OCI-LY1 (cell line): ENCODE data around the gene MAGI1.

Source experiments
- H2AFZ ChIP-seq: fragments of 200-600 bp; sonication (generic), shearing (Covaris generic); 2 replicates; pipeline ENCODE4 v1.6.0; 2014; ENCODE audit warnings: antibody characterized with exemption, mild to moderate bottlenecking, low read length
- H3F3A ChIP-seq: fragments of 200-600 bp; sonication (generic), shearing (Covaris generic); 2 replicates; pipeline ENCODE4 v1.6.0; 2014; ENCODE audit warnings: mild to moderate bottlenecking, antibody characterized with exemption, low read length, moderate library complexity; ENCODE audit not compliant: insufficient read depth
- H3K27ac ChIP-seq: fragments of 200-600 bp; sonication (generic); 2 replicates; pipeline ENCODE4 v1.5.1; 2014; ENCODE audit warnings: low read length, mixed run types, mild to moderate bottlenecking, low read depth; ENCODE audit not compliant: poor library complexity, severe bottlenecking
- H3K27me3 ChIP-seq: fragments of 200-600 bp; sonication (generic); 2 replicates; pipeline ENCODE4 v1.6.0; 2014; ENCODE audit warnings: antibody characterized with exemption, mild to moderate bottlenecking, low read length, moderate library complexity; ENCODE audit not compliant: insufficient read depth
- H3K36me3 ChIP-seq: fragments of 200-600 bp; sonication (generic); 2 replicates; pipeline ENCODE4 v1.6.1; 2014; ENCODE audit warnings: mild to moderate bottlenecking, antibody characterized with exemption, low read length, moderate library complexity, mixed read lengths; ENCODE audit not compliant: insufficient read depth
- H3K4me1 ChIP-seq: fragments of 200-600 bp; sonication (generic); 2 replicates; pipeline ENCODE4 v1.5.1; 2014; ENCODE audit warnings: mild to moderate bottlenecking, low read length, moderate library complexity; ENCODE audit not compliant: insufficient read depth, severe bottlenecking
- H3K4me2 ChIP-seq: fragments of 200-600 bp; sonication (generic), shearing (Covaris generic); 2 replicates; pipeline ENCODE4 v1.6.1; 2014; ENCODE audit warnings: low read length
- H3K4me3 ChIP-seq: fragments of 200-600 bp; sonication (generic); 2 replicates; pipeline ENCODE4 v1.5.1; 2014; ENCODE audit warnings: low read length, low read depth, mild to moderate bottlenecking, mixed read lengths; ENCODE audit not compliant: poor library complexity, severe bottlenecking
- H3K79me2 ChIP-seq: fragments of 200-600 bp; shearing (Covaris generic); 2 replicates; pipeline ENCODE4 v1.6.1; 2016; ENCODE audit warnings: mixed run types, low read length, mixed read lengths; ENCODE audit not compliant: insufficient read depth
- H3K9ac ChIP-seq: fragments of 200-600 bp; sonication (generic), shearing (Covaris generic); 2 replicates; pipeline ENCODE4 v1.6.1; 2014; ENCODE audit warnings: mild to moderate bottlenecking, low read length, mixed read lengths
- H3K9me2 ChIP-seq: fragments of 200-600 bp; sonication (generic), shearing (Covaris generic); 2 replicates; pipeline ENCODE4 v1.6.1; 2014; ENCODE audit warnings: low read depth, mild to moderate bottlenecking, low read length, mixed read lengths
- H3K9me3 ChIP-seq: fragments of 200-600 bp; shearing (Covaris generic); 2 replicates; pipeline ENCODE4 v1.6.1; 2014; ENCODE audit warnings: low read length, mixed read lengths
- H4K20me1 ChIP-seq: fragments of 200-600 bp; sonication (generic), shearing (Covaris generic); 2 replicates; pipeline ENCODE4 v1.6.0; 2016; ENCODE audit warnings: mild to moderate bottlenecking, low read length; ENCODE audit not compliant: insufficient read depth
- EZH2 ChIP-seq: fragments of 200-600 bp; sonication (generic), shearing (Covaris generic); IDR thresholded peaks from 2 replicates; pipeline ENCODE4 v1.8.0; 2017; ENCODE audit warnings: borderline replicate concordance, mixed run types, mild to moderate bottlenecking, antibody characterized with exemption, low read length, moderate library complexity, mixed read lengths
- TF ChIP-seq, protein P1 (sequence below): fragments of 200-600 bp; sonication (generic), shearing (Covaris generic); IDR thresholded peaks from 2 replicates; pipeline ENCODE4 v1.5.1; 2017; ENCODE audit warnings: mild to moderate bottlenecking, antibody characterized with exemption, low read length, moderate library complexity, mixed read lengths

The MAGI1 gene

DNA sequence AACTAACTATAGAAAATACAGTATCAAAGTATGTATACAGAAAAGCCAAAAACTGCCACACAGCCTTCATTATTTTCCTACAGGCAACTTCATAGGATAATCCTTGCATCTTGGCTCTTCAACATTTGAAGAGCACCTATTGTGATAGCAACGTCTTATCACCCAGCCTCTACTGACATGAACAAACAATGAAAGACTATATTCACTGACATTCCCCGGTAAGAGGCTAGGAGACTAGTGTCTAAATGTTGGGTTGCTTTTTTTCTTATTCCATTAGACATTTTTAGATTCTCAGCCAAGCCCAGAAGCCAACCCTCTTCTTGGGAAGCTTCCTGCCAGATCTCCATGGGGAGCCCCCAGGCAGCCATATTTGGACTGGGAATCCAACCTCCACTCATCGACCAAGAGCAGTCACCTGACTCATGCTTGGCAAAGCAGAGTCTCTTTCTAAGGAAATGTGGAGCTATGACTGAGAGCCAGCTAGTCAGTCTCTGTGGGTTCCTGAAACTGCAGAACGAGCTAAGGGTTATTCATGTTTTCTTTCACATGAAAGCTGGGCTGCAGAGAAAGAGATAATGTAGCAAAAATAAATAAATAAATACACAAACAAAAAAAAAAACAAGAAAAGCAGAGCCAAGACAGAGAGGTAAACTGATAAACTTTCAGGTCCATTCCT lies 227.5 kb downstream of the MAGI1 start:
- Histone ChIP-seq H3K27ac (no peak overlapping the region), H3K9me2 (no peaks in the 10 kb centered on the region), H3K27me3 (no peaks in the 10 kb centered on the region), H3K36me3 (no peaks in the 10 kb centered on the region), H3K79me2 (no peaks in the 10 kb centered on the region), H3K4me2 (no peak overlapping the region), H3K9me3 (no peaks in the 10 kb centered on the region), H3K4me3 (no peak overlapping the region), H3F3A (no peaks in the 10 kb centered on the region), H4K20me1 (no peaks in the 10 kb centered on the region), H3K9ac (no peak overlapping the region), H3K4me1 (no peaks in the 10 kb centered on the region), H2AFZ (no peak overlapping the region)
- no peak for TF ChIP-seq EZH2
- TF ChIP-seq, protein P1, sequence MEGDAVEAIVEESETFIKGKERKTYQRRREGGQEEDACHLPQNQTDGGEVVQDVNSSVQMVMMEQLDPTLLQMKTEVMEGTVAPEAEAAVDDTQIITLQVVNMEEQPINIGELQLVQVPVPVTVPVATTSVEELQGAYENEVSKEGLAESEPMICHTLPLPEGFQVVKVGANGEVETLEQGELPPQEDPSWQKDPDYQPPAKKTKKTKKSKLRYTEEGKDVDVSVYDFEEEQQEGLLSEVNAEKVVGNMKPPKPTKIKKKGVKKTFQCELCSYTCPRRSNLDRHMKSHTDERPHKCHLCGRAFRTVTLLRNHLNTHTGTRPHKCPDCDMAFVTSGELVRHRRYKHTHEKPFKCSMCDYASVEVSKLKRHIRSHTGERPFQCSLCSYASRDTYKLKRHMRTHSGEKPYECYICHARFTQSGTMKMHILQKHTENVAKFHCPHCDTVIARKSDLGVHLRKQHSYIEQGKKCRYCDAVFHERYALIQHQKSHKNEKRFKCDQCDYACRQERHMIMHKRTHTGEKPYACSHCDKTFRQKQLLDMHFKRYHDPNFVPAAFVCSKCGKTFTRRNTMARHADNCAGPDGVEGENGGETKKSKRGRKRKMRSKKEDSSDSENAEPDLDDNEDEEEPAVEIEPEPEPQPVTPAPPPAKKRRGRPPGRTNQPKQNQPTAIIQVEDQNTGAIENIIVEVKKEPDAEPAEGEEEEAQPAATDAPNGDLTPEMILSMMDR: no peak

DNA sequence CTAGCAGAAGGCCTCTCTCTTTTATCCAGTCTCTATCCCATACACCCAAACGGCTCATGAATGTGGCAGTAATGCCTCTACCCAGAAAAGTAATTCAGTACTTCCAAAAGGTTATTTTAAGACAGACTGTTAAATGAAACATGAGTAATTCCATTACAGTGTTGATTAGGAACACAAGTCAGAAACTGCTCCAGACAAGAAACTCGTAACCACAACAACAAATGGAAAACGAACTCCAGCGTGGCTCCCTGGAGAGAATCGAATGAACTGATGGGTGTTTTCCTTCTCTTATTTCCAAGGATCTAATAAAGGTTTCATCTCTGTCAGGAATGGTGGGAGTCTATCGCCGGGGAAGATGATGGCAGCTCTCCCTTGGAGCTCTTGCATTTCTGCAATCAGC lies 228.4 kb downstream of the MAGI1 start:
- H3K27ac ChIP-seq: no peak overlapping the region
- no peaks in the 10 kb centered on the region for H3F3A ChIP-seq
- TF ChIP-seq, protein P1: no peak
- TF ChIP-seq EZH2: no peak
- no peak overlapping the region for H2AFZ ChIP-seq
- no peaks in the 10 kb centered on the region for H3K4me1 ChIP-seq
- H3K9me3 ChIP-seq: no peaks in the 10 kb centered on the region
- no peaks in the 10 kb centered on the region for H3K27me3 ChIP-seq
- H3K9ac ChIP-seq: no peak overlapping the region
- no peak overlapping the region for H3K4me3 ChIP-seq
- no peaks in the 10 kb centered on the region for H3K79me2 ChIP-seq
- H4K20me1 ChIP-seq: no peaks in the 10 kb centered on the region
- no peak overlapping the region for H3K4me2 ChIP-seq
- no peaks in the 10 kb centered on the region for H3K9me2 ChIP-seq
- H3K36me3 ChIP-seq: no peaks in the 10 kb centered on the region

DNA sequence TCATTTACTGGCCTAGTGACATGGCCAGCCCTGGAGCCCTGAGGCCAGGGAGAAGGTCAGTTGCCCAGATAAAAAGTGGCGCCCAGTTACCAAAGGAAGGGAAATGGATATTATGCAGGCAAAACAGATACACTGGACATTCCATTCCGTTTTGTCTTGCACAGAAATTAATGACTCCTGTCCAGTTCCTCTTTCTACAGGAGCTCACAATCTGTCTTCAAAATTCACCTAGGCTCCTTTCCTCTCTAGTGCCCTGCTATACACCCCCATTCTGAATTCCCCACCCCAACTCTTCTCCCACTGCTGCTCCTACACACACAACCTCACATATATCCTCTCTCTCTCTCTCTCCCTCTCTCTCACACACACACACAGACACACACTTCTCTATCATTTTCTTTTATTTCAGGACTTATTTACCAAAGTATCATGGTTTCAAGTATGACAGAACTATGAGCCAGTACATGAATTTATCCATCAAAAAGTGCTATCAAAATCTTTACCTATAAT lies 229.0 kb downstream of the MAGI1 start:
- TF ChIP-seq, protein P1: no peak
- no peak for TF ChIP-seq EZH2
- no peak overlapping the region for H3K4me2 ChIP-seq
- no peaks in the 10 kb centered on the region for H3K9me3 ChIP-seq
- H3K79me2 ChIP-seq: no peaks in the 10 kb centered on the region
- no peak overlapping the region for H3K27ac ChIP-seq
- no peaks in the 10 kb centered on the region for H3K36me3 ChIP-seq
- H3K9ac ChIP-seq: no peak overlapping the region
- no peaks in the 10 kb centered on the region for H3K9me2 ChIP-seq
- H2AFZ ChIP-seq: no peak overlapping the region
- no peaks in the 10 kb centered on the region for H3K27me3 ChIP-seq
- H4K20me1 ChIP-seq: no peaks in the 10 kb centered on the region
- no peaks in the 10 kb centered on the region for H3K4me1 ChIP-seq
- H3K4me3 ChIP-seq: no peak overlapping the region
- no peaks in the 10 kb centered on the region for H3F3A ChIP-seq
